ENCODE data around the gene ATP2C2.

Gene ATP2C2

DNA sequence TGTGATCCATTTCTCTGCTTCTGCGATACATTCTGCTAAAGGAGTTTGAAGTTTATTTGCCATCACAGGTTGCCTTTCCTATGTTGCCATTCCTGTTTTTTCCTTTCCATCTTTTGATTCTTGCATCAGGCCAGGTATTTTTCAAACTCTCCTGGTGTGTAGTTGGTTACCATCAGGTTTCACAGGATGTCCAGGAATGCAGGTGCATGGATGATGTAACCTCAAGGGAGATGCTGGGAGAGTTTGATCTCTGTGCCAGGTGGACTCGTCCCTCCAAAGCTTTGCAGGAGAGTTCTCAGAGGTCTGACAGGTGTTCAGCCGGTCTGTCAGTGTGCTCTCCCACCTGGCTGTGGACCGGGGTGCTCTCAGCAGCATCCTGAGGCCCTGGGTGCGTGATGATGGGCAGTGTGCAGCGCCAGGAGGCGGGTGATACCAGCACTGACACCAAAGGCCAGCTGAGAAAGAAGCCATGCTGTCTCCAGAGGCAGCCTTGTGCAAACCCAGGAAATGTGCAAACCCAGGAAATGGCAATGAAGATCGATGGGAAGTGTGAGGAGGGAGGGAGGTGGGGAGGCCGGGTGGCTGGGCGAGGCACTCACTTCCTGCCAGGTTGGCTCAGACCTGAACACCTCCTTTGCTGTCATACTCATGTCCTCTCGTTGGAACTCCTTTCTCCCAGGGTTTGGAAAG, 1.7 kb downstream of the ATP2C2 start:
- peaks cover 3% of the 10 kb centered on the region; the same call in 1 of the 2 replicates for H3K36me3 ChIP-seq (ENCODE audit: low read depth)
- H3K4me3 ChIP-seq (ENCODE audit: severe bottlenecking) = no peak overlapping the region
- peak overlapping the region; percentile 59 for H3K27ac ChIP-seq (ENCODE audit: poor library complexity, severe bottlenecking)
- no peaks in the 10 kb centered on the region for H3K9me3 ChIP-seq (ENCODE audit: severe bottlenecking)
- no peaks in the 10 kb centered on the region for H3K27me3 ChIP-seq (ENCODE audit: insufficient read depth, poor library complexity, severe bottlenecking)
- TF ChIP-seq, protein P1, sequence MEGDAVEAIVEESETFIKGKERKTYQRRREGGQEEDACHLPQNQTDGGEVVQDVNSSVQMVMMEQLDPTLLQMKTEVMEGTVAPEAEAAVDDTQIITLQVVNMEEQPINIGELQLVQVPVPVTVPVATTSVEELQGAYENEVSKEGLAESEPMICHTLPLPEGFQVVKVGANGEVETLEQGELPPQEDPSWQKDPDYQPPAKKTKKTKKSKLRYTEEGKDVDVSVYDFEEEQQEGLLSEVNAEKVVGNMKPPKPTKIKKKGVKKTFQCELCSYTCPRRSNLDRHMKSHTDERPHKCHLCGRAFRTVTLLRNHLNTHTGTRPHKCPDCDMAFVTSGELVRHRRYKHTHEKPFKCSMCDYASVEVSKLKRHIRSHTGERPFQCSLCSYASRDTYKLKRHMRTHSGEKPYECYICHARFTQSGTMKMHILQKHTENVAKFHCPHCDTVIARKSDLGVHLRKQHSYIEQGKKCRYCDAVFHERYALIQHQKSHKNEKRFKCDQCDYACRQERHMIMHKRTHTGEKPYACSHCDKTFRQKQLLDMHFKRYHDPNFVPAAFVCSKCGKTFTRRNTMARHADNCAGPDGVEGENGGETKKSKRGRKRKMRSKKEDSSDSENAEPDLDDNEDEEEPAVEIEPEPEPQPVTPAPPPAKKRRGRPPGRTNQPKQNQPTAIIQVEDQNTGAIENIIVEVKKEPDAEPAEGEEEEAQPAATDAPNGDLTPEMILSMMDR (IDR thresholded peaks at IDR 0.05; ENCODE audit: poor library complexity, severe bottlenecking) = no peak
- peak; percentile 68 for ATAC-seq (ENCODE audit: low read depth)
- no peak for DNase-seq (ENCODE audit: low spot score)
- H3K4me1 ChIP-seq (ENCODE audit: insufficient read depth, poor library complexity, severe bottlenecking) = peaks cover 17% of the 10 kb centered on the region

DNA sequence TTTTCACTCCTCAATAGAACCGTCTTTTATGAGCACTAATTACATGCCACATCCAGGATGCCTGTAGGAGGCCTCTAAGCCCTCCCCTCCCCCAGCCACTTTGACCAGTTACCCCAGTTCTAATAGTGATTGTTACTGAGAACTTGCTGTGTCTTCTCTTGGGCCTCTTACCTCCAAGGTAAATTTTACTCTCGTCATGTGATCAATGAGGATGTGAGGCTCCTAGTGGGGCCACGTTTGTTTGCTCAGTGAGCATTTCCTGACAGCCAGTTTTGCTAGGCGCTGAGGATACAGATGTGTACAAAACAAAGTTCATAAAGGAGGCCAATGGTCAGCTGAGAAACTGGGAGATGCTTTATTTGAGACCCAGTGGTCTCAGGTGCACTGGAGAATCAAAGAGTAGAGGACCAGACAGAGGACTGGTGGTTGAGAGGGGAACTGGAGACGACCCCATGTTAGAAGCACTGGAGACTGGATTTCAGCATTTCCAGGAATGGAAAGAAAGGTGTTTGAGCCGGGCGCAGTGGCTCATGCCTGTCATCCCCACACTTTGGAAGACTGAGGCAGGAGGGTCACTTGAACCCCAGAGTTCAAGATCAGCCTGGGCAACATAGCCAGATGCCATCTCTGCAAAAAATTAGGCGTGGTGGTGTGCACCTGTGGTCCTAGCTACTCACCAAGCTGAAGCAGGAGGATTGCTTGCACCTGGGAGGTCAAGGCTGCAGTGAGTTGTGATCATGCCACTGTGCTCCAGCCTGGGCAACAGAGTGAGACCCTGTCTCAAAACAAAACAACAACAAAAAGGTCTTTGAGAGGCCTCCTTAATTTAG, 2.6 kb downstream of the ATP2C2 start:
- ATAC-seq (ENCODE audit: low read depth) = no peak
- DNase-seq (ENCODE audit: low spot score) = no peak
- H3K4me1 ChIP-seq (ENCODE audit: insufficient read depth, poor library complexity, severe bottlenecking) = peaks cover 17% of the 10 kb centered on the region
- H3K27ac ChIP-seq (ENCODE audit: poor library complexity, severe bottlenecking) = peak overlapping the region; percentile 59
- H3K9me3 ChIP-seq (ENCODE audit: severe bottlenecking) = no peaks in the 10 kb centered on the region
- TF ChIP-seq, protein P1 (IDR thresholded peaks at IDR 0.05; ENCODE audit: poor library complexity, severe bottlenecking) = no peak
- no peaks in the 10 kb centered on the region for H3K27me3 ChIP-seq (ENCODE audit: insufficient read depth, poor library complexity, severe bottlenecking)
- H3K4me3 ChIP-seq (ENCODE audit: severe bottlenecking) = no peak overlapping the region
- peaks cover 3% of the 10 kb centered on the region; the same call in 1 of the 2 replicates for H3K36me3 ChIP-seq (ENCODE audit: low read depth)

- no peak for DNase-seq (ENCODE audit: low spot score)
- no peaks in the 10 kb centered on the region for H3K9me3 ChIP-seq (ENCODE audit: severe bottlenecking)
- H3K4me1 ChIP-seq (ENCODE audit: insufficient read depth, poor library complexity, severe bottlenecking) = peaks cover 17% of the 10 kb centered on the region
- no peak overlapping the region for H3K4me3 ChIP-seq (ENCODE audit: severe bottlenecking)
- H3K27me3 ChIP-seq (ENCODE audit: insufficient read depth, poor library complexity, severe bottlenecking) = no peaks in the 10 kb centered on the region
- no peak for ATAC-seq (ENCODE audit: low read depth)
- peaks cover 3% of the 10 kb centered on the region; the same call in 1 of the 2 replicates for H3K36me3 ChIP-seq (ENCODE audit: low read depth)
- TF ChIP-seq, protein P1 (IDR thresholded peaks at IDR 0.05; ENCODE audit: poor library complexity, severe bottlenecking) = no peak
- H3K27ac ChIP-seq (ENCODE audit: poor library complexity, severe bottlenecking) = peak overlapping the region; percentile 59
Observed at GRCh38 chr16:84371553-84371865, 3.2 kb downstream of the ATP2C2 start.

GRCh38 chr16:84373907-84374489, 5.7 kb downstream of the ATP2C2 start:
- TF ChIP-seq, protein P1 (IDR thresholded peaks at IDR 0.05; ENCODE audit: poor library complexity, severe bottlenecking) = no peak
- ATAC-seq (ENCODE audit: low read depth) (no peak), DNase-seq (ENCODE audit: low spot score) (no peak)
- Histone ChIP-seq H3K36me3 (ENCODE audit: low read depth) (peaks cover 3% of the 10 kb centered on the region; the same call in 1 of the 2 replicates), H3K27ac (ENCODE audit: poor library complexity, severe bottlenecking) (no peak overlapping the region), H3K4me3 (ENCODE audit: severe bottlenecking) (no peak overlapping the region), H3K27me3 (ENCODE audit: insufficient read depth, poor library complexity, severe bottlenecking) (no peaks in the 10 kb centered on the region), H3K9me3 (ENCODE audit: severe bottlenecking) (no peaks in the 10 kb centered on the region), H3K4me1 (ENCODE audit: insufficient read depth, poor library complexity, severe bottlenecking) (peaks cover 28% of the 10 kb centered on the region)
